Panc1 (cell line): Measurements from ENCODE around the gene RAMAC. TPM values are rescaled to one million over a fixed set of nuclear protein-coding genes. Genes with fewer than 3 reads are reported as not detected.

ENCODE experiments used
- ATAC-seq: fragments of 200-7000 bp; cut with Tn5 transposase; 2 replicates; pipeline ENCODE4 v1.9.1; 2020; ENCODE audit warnings: mild to moderate bottlenecking, moderate library complexity
- BruUV-seq: library from RNA; stranded (reverse); fragments of 400-500 nt; replicated peaks from 2 replicates; lab custom pipeline; 2021; lab: Mats Ljungman, UMichigan
- CTCF ChIA-PET: fragments of 300-600 bp; sonication (Branson Sonifier 250); formaldehyde crosslinking; loops from one replicate; lab custom pipeline; 2022; ENCODE audit warnings: antibody characterized with exemption; lab: Charles Lee
- POLR2A ChIA-PET: fragments of 300-600 bp; sonication (Branson Sonifier 250); formaldehyde crosslinking; loops from one replicate; lab custom pipeline; 2022; ENCODE audit warnings: antibody characterized with exemption; lab: Charles Lee
- DNase-seq: peaks from one replicate; pipeline ENCODE4 v3.0.0-alpha.2; 2010; ENCODE audit warnings: low read depth, low spot score
- H3K27ac ChIP-seq: 2 replicates; pipeline ENCODE4 v1.5.1; 2011; ENCODE audit warnings: mild to moderate bottlenecking, low read length, inconsistent platforms
- H3K27me3 ChIP-seq: fragments of 200-500 bp; sonication (Bioruptor generic); 2 replicates; pipeline ENCODE4 v1.6.0; 2014; ENCODE audit warnings: low read length, inconsistent platforms; ENCODE audit not compliant: control insufficient read depth, insufficient read depth
- H3K36me3 ChIP-seq: fragments of 200-500 bp; sonication (Bioruptor generic); 2 replicates; pipeline ENCODE4 v1.5.1; 2014; ENCODE audit warnings: inconsistent platforms, mild to moderate bottlenecking, low read length, moderate library complexity; ENCODE audit not compliant: control insufficient read depth, insufficient read depth
- H3K4me1 ChIP-seq: 2 replicates; pipeline ENCODE4 v1.5.1; 2011; ENCODE audit warnings: inconsistent platforms, mild to moderate bottlenecking, low read length, moderate library complexity; ENCODE audit not compliant: control insufficient read depth, insufficient read depth
- H3K4me3 ChIP-seq, 2 experiments: 2 replicates each; pipeline ENCODE4 v1.5.1; 2011 to 2012; ENCODE audit warnings: low read depth in 2 of 2, low read length in 2 of 2, mild to moderate bottlenecking in 2 of 2, inconsistent platforms in 1 of 2, moderate library complexity in 1 of 2
- H3K9me3 ChIP-seq: fragments of 200-500 bp; sonication (Bioruptor generic); 2 replicates; pipeline ENCODE4 v1.5.1; 2014; ENCODE audit warnings: low read depth, mild to moderate bottlenecking, inconsistent platforms, low read length, moderate library complexity; ENCODE audit not compliant: control insufficient read depth, insufficient read depth
- CTCF ChIP-seq: fragments of 450-650 bp; IDR thresholded peaks from 2 replicates; pipeline ENCODE4 v1.5.1; 2017; ENCODE audit warnings: mild to moderate bottlenecking
- POLR2AphosphoS5 ChIP-seq: IDR thresholded peaks from 2 replicates; pipeline ENCODE4 v1.6.1; 2012; ENCODE audit warnings: mild to moderate bottlenecking, low read depth, low read length, moderate library complexity
- REST ChIP-seq, 2 experiments: IDR thresholded peaks; 2 replicates each; pipeline ENCODE4 v1.6.1; 2011 to 2012; ENCODE audit warnings: low read depth in 2 of 2, control low read depth in 1 of 2, low read length in 1 of 2, mild to moderate bottlenecking in 1 of 2, moderate library complexity in 1 of 2; ENCODE audit not compliant: insufficient read depth in 1 of 2
- SIN3A ChIP-seq: IDR thresholded peaks from 2 replicates; pipeline ENCODE4 v1.6.1; 2012; ENCODE audit warnings: low read depth, mild to moderate bottlenecking, low read length, moderate library complexity, borderline replicate concordance; ENCODE audit not compliant: insufficient read depth
- TCF7L2 ChIP-seq: IDR thresholded peaks from 2 replicates; pipeline ENCODE4 v1.6.1; 2011; ENCODE audit warnings: mild to moderate bottlenecking, low read depth, low read length, inconsistent platforms
- in situ Hi-C: cut with HindIII; loops from 2 replicates; pipeline ENCODE4 v1.10.0; 2016; ENCODE audit warnings: low sequenced_read_pairs, low pct_unique_long_range_greater_than_20kb
- intact Hi-C: fragments of 100-400 bp; cut with micrococcal nuclease; formaldehyde crosslinking; loops from one replicate; pipeline ENCODE4 v1.10.0; 2022; ENCODE audit not compliant: unreplicated experiment
- total RNA-seq: library from RNA; stranded (reverse); gene quantifications from one replicate; pipeline ENCODE4 v1.2.1, GENCODE V29; 2021; ENCODE audit not compliant: unreplicated experiment

Gene RAMAC
- total RNA-seq, 1 experiment from 2014 or later: 32.0 TPM

DNA sequence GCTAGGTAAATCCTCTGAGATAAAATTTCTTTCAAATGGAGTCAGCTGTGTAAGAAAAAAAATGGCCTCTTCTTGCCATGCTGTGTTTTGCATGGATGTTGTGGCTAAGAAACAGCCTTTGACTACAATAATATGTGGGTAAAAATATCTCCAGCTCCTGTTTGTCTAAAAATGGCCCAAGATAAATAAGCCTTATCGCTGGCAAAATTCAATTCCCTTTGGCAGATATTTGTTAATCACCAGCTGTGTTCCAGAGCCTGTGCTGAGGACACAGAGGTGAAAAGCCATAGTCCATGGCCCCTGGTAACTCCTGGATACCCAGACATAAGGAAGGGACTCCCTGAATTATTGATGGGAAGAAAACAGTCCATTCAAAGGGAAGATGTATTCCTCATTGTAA is 15.3 kb upstream of the RAMAC start:
- Histone ChIP-seq H3K9me3 (no peaks in the 10 kb centered on the region), H3K4me1 (no peaks in the 10 kb centered on the region), H3K4me3 (no peak overlapping the region), H3K27ac (no peak overlapping the region), H3K36me3 (no peaks in the 10 kb centered on the region), H3K27me3 (no peaks in the 10 kb centered on the region)
- POLR2A ChIA-PET: no interaction called here
- in situ Hi-C loops: no loop called here
- no peak for DNase-seq
- no TSS peak for BruUV-seq
- ATAC-seq: no peak
- CTCF ChIA-PET: no interaction called here
- intact Hi-C loops: no loop called here
- TF ChIP-seq REST (IDR thresholded peaks at IDR 0.05; ENCODE audit: insufficient read depth in 1 of 2, low read depth in 2 of 2, low read length in 1 of 2): no peak
- no peak for TF ChIP-seq CTCF
- TF ChIP-seq TCF7L2: no peak
- no peak for TF ChIP-seq POLR2AphosphoS5

DNA sequence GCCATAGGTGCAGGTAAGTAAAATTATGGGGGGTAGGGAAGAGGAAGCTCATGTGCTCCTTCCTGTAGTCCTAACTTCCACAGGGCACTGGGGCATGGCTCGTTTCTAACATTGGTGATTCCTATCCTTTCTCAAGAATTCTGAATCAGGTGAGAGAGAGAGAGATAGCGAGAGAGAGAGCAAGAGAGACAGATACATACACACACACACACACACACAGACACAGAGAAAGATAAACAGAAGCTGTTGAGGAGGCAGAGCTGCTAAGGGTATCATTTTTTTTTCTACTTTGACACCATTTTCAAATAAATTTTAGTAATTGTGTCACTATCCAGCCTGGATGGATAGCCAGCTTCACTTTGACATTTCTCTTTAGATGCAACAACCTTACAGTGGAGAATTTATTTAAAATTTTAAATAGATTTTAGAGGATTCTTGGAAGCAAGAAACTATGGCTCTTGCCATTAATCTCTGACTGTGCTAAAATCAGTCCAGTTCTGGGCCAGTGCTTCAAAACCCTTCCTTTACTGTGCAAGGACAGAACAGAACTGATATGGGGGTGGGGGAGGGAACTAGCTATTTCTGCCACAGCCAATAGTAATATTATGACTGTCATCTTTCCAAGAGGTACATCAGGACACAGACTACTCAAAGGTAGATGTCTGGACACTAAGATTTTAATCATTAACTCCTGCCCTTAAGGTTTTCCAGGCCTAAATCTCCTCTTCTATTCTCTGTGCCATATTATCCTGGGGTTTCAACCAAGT is 14.6 kb upstream of the RAMAC start:
- H3K4me1 ChIP-seq: no peaks in the 10 kb centered on the region
- intact Hi-C loops: no loop called here
- ATAC-seq: no peak
- no peak for TF ChIP-seq CTCF
- no peak for TF ChIP-seq TCF7L2
- no peak for TF ChIP-seq POLR2AphosphoS5
- no peak for TF ChIP-seq SIN3A
- no peak for TF ChIP-seq REST (IDR thresholded peaks at IDR 0.05; ENCODE audit: insufficient read depth in 1 of 2, low read depth in 2 of 2, low read length in 1 of 2)
- no peaks in the 10 kb centered on the region for H3K27me3 ChIP-seq
- H3K36me3 ChIP-seq: no peaks in the 10 kb centered on the region
- no peak overlapping the region for H3K4me3 ChIP-seq
- H3K27ac ChIP-seq: no peak overlapping the region
- in situ Hi-C loops: no loop called here
- BruUV-seq: no TSS peak
- H3K9me3 ChIP-seq: no peaks in the 10 kb centered on the region
- no peak for DNase-seq
- POLR2A ChIA-PET: no interaction called here
- CTCF ChIA-PET: no interaction called here
